ENCODE results near the gene BTD.

DNA sequence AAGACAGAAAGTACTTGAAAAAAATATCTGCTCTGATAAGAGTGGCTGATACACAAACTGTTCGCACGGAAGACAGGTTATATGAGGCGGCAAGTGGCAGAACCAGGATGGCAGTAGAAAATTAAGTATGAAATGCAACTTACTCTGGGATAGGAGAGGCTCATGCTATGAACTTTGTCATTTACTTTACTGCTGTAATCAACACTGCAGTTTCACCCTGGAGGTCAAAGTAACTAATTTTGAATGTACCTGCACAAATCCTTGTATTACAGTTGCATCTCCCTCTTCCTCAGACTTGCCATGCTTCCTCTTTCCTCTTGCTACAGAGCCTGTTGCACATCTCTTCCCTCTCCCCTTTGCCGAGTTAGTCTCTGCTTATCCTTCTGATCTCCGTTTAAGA lies 39.0 kb upstream of the BTD start:
- TF ChIP-seq, protein P1, sequence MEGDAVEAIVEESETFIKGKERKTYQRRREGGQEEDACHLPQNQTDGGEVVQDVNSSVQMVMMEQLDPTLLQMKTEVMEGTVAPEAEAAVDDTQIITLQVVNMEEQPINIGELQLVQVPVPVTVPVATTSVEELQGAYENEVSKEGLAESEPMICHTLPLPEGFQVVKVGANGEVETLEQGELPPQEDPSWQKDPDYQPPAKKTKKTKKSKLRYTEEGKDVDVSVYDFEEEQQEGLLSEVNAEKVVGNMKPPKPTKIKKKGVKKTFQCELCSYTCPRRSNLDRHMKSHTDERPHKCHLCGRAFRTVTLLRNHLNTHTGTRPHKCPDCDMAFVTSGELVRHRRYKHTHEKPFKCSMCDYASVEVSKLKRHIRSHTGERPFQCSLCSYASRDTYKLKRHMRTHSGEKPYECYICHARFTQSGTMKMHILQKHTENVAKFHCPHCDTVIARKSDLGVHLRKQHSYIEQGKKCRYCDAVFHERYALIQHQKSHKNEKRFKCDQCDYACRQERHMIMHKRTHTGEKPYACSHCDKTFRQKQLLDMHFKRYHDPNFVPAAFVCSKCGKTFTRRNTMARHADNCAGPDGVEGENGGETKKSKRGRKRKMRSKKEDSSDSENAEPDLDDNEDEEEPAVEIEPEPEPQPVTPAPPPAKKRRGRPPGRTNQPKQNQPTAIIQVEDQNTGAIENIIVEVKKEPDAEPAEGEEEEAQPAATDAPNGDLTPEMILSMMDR (conservative IDR thresholded peaks at IDR 0.05): no peak
- no peak for TF ChIP-seq EZH2 (IDR thresholded peaks at IDR 0.05; ENCODE audit: low read depth)
